Neural progenitor cell (in vitro differentiated cells): Measurements from ENCODE around the gene SBF1. TPM values are rescaled to one million over a fixed set of nuclear protein-coding genes. Genes with fewer than 3 reads are reported as not detected.

Experiments used
- DNase-seq: peaks from one replicate; pipeline ENCODE4 v3.0.0-alpha.2; 2016; ENCODE audit warnings: low spot score
- H2AFZ ChIP-seq: fragments of 200-600 bp; sonication (generic); replicated peaks from 2 replicates; pipeline ENCODE4 v1.6.1; 2016; ENCODE audit warnings: antibody characterized with exemption
- H3F3A ChIP-seq: fragments of 200-600 bp; sonication (generic); 2 replicates; pipeline ENCODE4 v1.6.1; 2016; ENCODE audit warnings: antibody characterized with exemption, low read depth
- H3K27ac ChIP-seq: fragments of 200-600 bp; sonication (generic); 2 replicates; pipeline ENCODE4 v1.5.1; 2016; ENCODE audit warnings: mild to moderate bottlenecking
- H3K27me3 ChIP-seq: fragments of 200-600 bp; sonication (generic); 2 replicates; pipeline ENCODE4 v1.6.1; 2016; ENCODE audit warnings: mild to moderate bottlenecking, moderate library complexity
- H3K36me3 ChIP-seq: fragments of 200-600 bp; sonication (generic); 2 replicates; pipeline ENCODE4 v1.5.1; 2016
- H3K4me1 ChIP-seq: fragments of 200-600 bp; sonication (generic); 2 replicates; pipeline ENCODE4 v1.6.1; 2016; ENCODE audit warnings: mixed run types
- H3K4me2 ChIP-seq: fragments of 200-600 bp; sonication (generic); 2 replicates; pipeline ENCODE4 v1.6.1; 2016
- H3K4me3 ChIP-seq: fragments of 200-600 bp; sonication (generic); 2 replicates; pipeline ENCODE4 v1.5.1; 2016
- H3K79me2 ChIP-seq: fragments of 200-600 bp; sonication (generic); 2 replicates; pipeline ENCODE4 v1.6.1; 2016; ENCODE audit warnings: low read depth
- H3K9ac ChIP-seq: fragments of 200-600 bp; sonication (generic); 2 replicates; pipeline ENCODE4 v1.6.1; 2016
- H3K9me3 ChIP-seq: fragments of 200-600 bp; sonication (generic); 2 replicates; pipeline ENCODE4 v1.5.1; 2016; ENCODE audit warnings: low read depth
- H4K20me1 ChIP-seq: fragments of 200-600 bp; sonication (generic); 2 replicates; pipeline ENCODE4 v1.6.1; 2016; ENCODE audit warnings: low read depth
- H3K27ac Mint-ChIP-seq: 3 replicates; pipeline ENCODE4 v1.8.0; 2021; ENCODE audit warnings: mixed read lengths
- H3K27me3 Mint-ChIP-seq: 2 replicates; pipeline ENCODE4 v1.8.0; 2022; ENCODE audit warnings: low read depth, mild to moderate bottlenecking, inconsistent platforms, moderate library complexity, mixed read lengths; ENCODE audit not compliant: insufficient read depth
- H3K36me3 Mint-ChIP-seq: 3 replicates; pipeline ENCODE4 v1.8.0; 2021; ENCODE audit warnings: mixed read lengths
- H3K4me1 Mint-ChIP-seq: 3 replicates; pipeline ENCODE4 v1.8.0; 2021; ENCODE audit warnings: mixed read lengths
- H3K4me3 Mint-ChIP-seq: 3 replicates; pipeline ENCODE4 v1.8.0; 2021; ENCODE audit warnings: mild to moderate bottlenecking, moderate library complexity, mixed read lengths
- H3K9me3 Mint-ChIP-seq: 3 replicates; pipeline ENCODE4 v1.8.0; 2020; ENCODE audit warnings: mixed read lengths
- CTCF ChIP-seq: fragments of 200-600 bp; sonication (generic); IDR thresholded peaks from 2 replicates; pipeline ENCODE4 v1.5.1; 2017; ENCODE audit warnings: antibody characterized with exemption, mild to moderate bottlenecking
- EZH2 ChIP-seq: fragments of 200-600 bp; sonication (generic); IDR thresholded peaks from 2 replicates; pipeline ENCODE4 v1.6.1; 2017; ENCODE audit warnings: antibody characterized with exemption, mild to moderate bottlenecking, moderate library complexity
- EZH2phosphoT487 ChIP-seq: fragments of 200-600 bp; sonication (generic); IDR thresholded peaks from 2 replicates; pipeline ENCODE4 v1.6.1; 2017; ENCODE audit warnings: antibody characterized with exemption
- total RNA-seq: library from RNA; depleted of rRNA; stranded (reverse); fragments of >200 nt; gene quantifications from 2 replicates; pipeline ENCODE4 v1.2.3, GENCODE V29; 2015; ENCODE audit warnings: low replicate concordance

SBF1 gene
- total RNA-seq, 1 donor from 2014 or later, result 25.8 TPM

GRCh38 chr22:50422046-50422445, 52.8 kb downstream of the SBF1 start:
- Histone ChIP-seq H3K9ac (no peak overlapping the region), H3K27me3 (no peaks in the 10 kb centered on the region), H3K79me2 (no peaks in the 10 kb centered on the region), H3K27ac (no peak overlapping the region), H3F3A (no peaks in the 10 kb centered on the region), H3K4me2 (no peak overlapping the region), H2AFZ (no peak overlapping the region), H3K36me3 (no peaks in the 10 kb centered on the region), H4K20me1 (peaks cover 5% of the 10 kb centered on the region), H3K9me3 (no peaks in the 10 kb centered on the region), H3K4me3 (no peak overlapping the region), H3K4me1 (no peaks in the 10 kb centered on the region)
- no peak for DNase-seq
- TF ChIP-seq CTCF (no peak), EZH2phosphoT487 (no peak), EZH2 (no peak)
- no peaks in the 10 kb centered on the region for H3K9me3 Mint-ChIP-seq
- peaks cover 29% of the 10 kb centered on the region for H3K36me3 Mint-ChIP-seq
- peaks cover 4% of the 10 kb centered on the region for H3K27me3 Mint-ChIP-seq
- H3K4me3 Mint-ChIP-seq, result no peak overlapping the region
- no peak overlapping the region for H3K27ac Mint-ChIP-seq
- H3K4me1 Mint-ChIP-seq, result no peaks in the 10 kb centered on the region

- Mint-ChIP-seq H3K4me1 (no peaks in the 10 kb centered on the region), H3K36me3 (peaks cover 31% of the 10 kb centered on the region), H3K4me3 (no peak overlapping the region), H3K9me3 (no peaks in the 10 kb centered on the region), H3K27ac (no peak overlapping the region), H3K27me3 (peaks cover 6% of the 10 kb centered on the region)
- H3K4me1 ChIP-seq, result no peaks in the 10 kb centered on the region
- H4K20me1 ChIP-seq, result peaks cover 5% of the 10 kb centered on the region
- no peak for TF ChIP-seq EZH2
- no peak for TF ChIP-seq CTCF
- no peak for TF ChIP-seq EZH2phosphoT487
- H3K36me3 ChIP-seq, result no peaks in the 10 kb centered on the region
- no peak overlapping the region for H3K9ac ChIP-seq
- no peak overlapping the region for H3K4me2 ChIP-seq
- no peaks in the 10 kb centered on the region for H3K79me2 ChIP-seq
- no peak overlapping the region for H2AFZ ChIP-seq
- no peak overlapping the region for H3K4me3 ChIP-seq
- H3K27me3 ChIP-seq, result no peaks in the 10 kb centered on the region
- no peak overlapping the region for H3K27ac ChIP-seq
- DNase-seq, result no peak
- no peaks in the 10 kb centered on the region for H3F3A ChIP-seq
- no peaks in the 10 kb centered on the region for H3K9me3 ChIP-seq
Measured at GRCh38 chr22:50420581-50420980, 54.3 kb downstream of the SBF1 start.

GRCh38 chr22:50420015-50420414, 54.8 kb downstream of the SBF1 start:
- H3K27ac Mint-ChIP-seq, result no peak overlapping the region
- no peak for TF ChIP-seq EZH2phosphoT487
- H3K4me3 ChIP-seq, result no peak overlapping the region

DNA sequence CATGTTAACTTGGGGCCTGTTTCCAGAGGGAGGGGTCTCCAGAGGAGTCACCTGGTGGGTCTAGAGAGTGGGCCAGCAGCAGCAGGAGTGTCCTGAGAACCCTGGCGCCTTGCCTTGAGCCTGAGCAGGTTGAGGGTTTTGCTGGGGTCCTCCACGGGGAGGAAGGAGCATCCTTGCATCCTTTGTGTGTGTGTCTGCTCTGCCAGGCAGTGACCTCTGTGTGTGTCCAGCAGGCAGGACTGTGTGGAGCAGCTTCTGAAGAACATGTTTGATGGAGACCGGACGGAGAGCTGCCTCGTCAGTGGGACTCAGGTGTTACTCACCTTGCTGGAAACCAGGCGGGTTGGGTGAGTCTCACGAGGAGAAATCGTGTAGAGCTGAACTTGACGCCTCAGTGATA, 55.7 kb downstream of the SBF1 start:
- H3K9ac ChIP-seq, result no peak overlapping the region
- peaks cover 5% of the 10 kb centered on the region for H4K20me1 ChIP-seq
- no peaks in the 10 kb centered on the region for H3K27me3 ChIP-seq
- DNase-seq, result no peak
- no peak overlapping the region for H3K27ac Mint-ChIP-seq
- no peak overlapping the region for H3K4me3 Mint-ChIP-seq
- peaks cover 6% of the 10 kb centered on the region for H3K27me3 Mint-ChIP-seq
- no peaks in the 10 kb centered on the region for H3K4me1 ChIP-seq
- H3K4me3 ChIP-seq, result no peak overlapping the region
- H3K4me2 ChIP-seq, result no peak overlapping the region
- no peaks in the 10 kb centered on the region for H3K36me3 ChIP-seq
- H3K27ac ChIP-seq, result no peak overlapping the region
- peaks cover 25% of the 10 kb centered on the region for H3K36me3 Mint-ChIP-seq
- no peaks in the 10 kb centered on the region for H3K9me3 Mint-ChIP-seq
- no peak overlapping the region for H2AFZ ChIP-seq
- TF ChIP-seq CTCF (no peak), EZH2 (no peak), EZH2phosphoT487 (no peak)
- H3K79me2 ChIP-seq, result no peaks in the 10 kb centered on the region
- H3K9me3 ChIP-seq, result no peaks in the 10 kb centered on the region
- no peaks in the 10 kb centered on the region for H3F3A ChIP-seq
- no peaks in the 10 kb centered on the region for H3K4me1 Mint-ChIP-seq

More at GRCh38 chr22:50420015-50420414, 54.8 kb downstream of the SBF1 start:
- no peaks in the 10 kb centered on the region for H3K4me1 ChIP-seq
- no peak overlapping the region for H3K4me2 ChIP-seq
- H3K27me3 Mint-ChIP-seq, result peaks cover 6% of the 10 kb centered on the region
- no peak overlapping the region for H3K4me3 Mint-ChIP-seq
- DNase-seq, result no peak
- H3K36me3 ChIP-seq, result no peaks in the 10 kb centered on the region
- no peaks in the 10 kb centered on the region for H3F3A ChIP-seq
- no peaks in the 10 kb centered on the region for H3K4me1 Mint-ChIP-seq
- no peak overlapping the region for H2AFZ ChIP-seq
- no peaks in the 10 kb centered on the region for H3K9me3 ChIP-seq
- H3K79me2 ChIP-seq, result no peaks in the 10 kb centered on the region
- no peak overlapping the region for H3K9ac ChIP-seq
- H3K9me3 Mint-ChIP-seq, result no peaks in the 10 kb centered on the region
- no peaks in the 10 kb centered on the region for H3K27me3 ChIP-seq
- peaks cover 5% of the 10 kb centered on the region for H4K20me1 ChIP-seq
- no peak overlapping the region for H3K27ac ChIP-seq
- peaks cover 29% of the 10 kb centered on the region for H3K36me3 Mint-ChIP-seq
